Tibial nerve (tissue), 4 donors: ENCODE results near the gene BTNL3. TPM values are rescaled to one million over a fixed set of nuclear protein-coding genes. Genes with fewer than 3 reads are reported as not detected.

Experiments
- DNase-seq, 2 donors: peaks; one replicate each; pipeline ENCODE4 v3.0.0-alpha.2; 2019; ENCODE audit warnings: low spot score in 2 of 2
- H3K27ac ChIP-seq, 4 donors: fragments of 200-600 bp; sonication (generic) in 3 of 4; one replicate each; pipeline ENCODE4 v1.5.1; 2017 to 2019; ENCODE audit warnings: mild to moderate bottlenecking in 1 of 4
- H3K27me3 ChIP-seq, 2 donors: fragments of 200-600 bp; sonication (generic) in 1 of 2; one replicate each; pipeline versions ENCODE4 v1.5.1 to v1.6.0; 2017 to 2019
- H3K36me3 ChIP-seq, 3 donors: fragments of 200-600 bp; sonication (generic); one replicate each; pipeline ENCODE4 v1.5.1; 2018 to 2019
- H3K4me1 ChIP-seq, 4 donors: fragments of 200-600 bp; sonication (generic) in 3 of 4; one replicate each; pipeline ENCODE4 v1.5.1; 2017 to 2019
- H3K4me3 ChIP-seq, 4 donors: fragments of 200-600 bp; sonication (generic) in 3 of 4; one replicate each; pipeline ENCODE4 v1.5.1; 2017 to 2019; ENCODE audit warnings: mild to moderate bottlenecking in 1 of 4, moderate library complexity in 1 of 4
- H3K9me3 ChIP-seq, 4 donors: fragments of 200-600 bp; sonication (generic) in 3 of 4; one replicate each; pipeline ENCODE4 v1.5.1; 2017 to 2019
- EP300 ChIP-seq, 2 donors: sonication (generic); formaldehyde crosslinking; IDR thresholded peaks; one replicate each; pipeline ENCODE4 v1.6.1; 2017; ENCODE audit warnings: antibody characterized with exemption in 2 of 2, mild to moderate bottlenecking in 1 of 2
- POLR2A ChIP-seq, 2 donors: fragments of 450-650 bp; IDR thresholded peaks; one replicate each; pipeline ENCODE4 v1.6.1; 2017; ENCODE audit warnings: antibody characterized with exemption in 2 of 2, mild to moderate bottlenecking in 2 of 2, moderate library complexity in 2 of 2
- WGBS, 2 donors: methylation state at CpG; one replicate each; pipeline ENCODE4 v1.1.5; 2018; 5-methylcytosine and 5-hydroxymethylcytosine counted together
- total RNA-seq, 4 donors: library from RNA; depleted of rRNA; stranded (reverse); fragments of >200 nt; gene quantifications; one replicate each; pipeline ENCODE4 v1.1.0, GENCODE V29; 2016
- TF ChIP-seq, protein P1 (sequence below), 5 experiments: fragments of 200-600 bp in 3 of 5; fragments of 450-650 bp in 2 of 5; sonication (generic) in 3 of 5; IDR thresholded peaks; one replicate each; pipeline ENCODE4 v1.5.1; 2016 to 2019; ENCODE audit warnings: antibody characterized with exemption in 5 of 5, mild to moderate bottlenecking in 3 of 5, moderate library complexity in 2 of 5

Gene BTNL3
- total RNA-seq, 4 donors from 2014 or later: not detected

DNA sequence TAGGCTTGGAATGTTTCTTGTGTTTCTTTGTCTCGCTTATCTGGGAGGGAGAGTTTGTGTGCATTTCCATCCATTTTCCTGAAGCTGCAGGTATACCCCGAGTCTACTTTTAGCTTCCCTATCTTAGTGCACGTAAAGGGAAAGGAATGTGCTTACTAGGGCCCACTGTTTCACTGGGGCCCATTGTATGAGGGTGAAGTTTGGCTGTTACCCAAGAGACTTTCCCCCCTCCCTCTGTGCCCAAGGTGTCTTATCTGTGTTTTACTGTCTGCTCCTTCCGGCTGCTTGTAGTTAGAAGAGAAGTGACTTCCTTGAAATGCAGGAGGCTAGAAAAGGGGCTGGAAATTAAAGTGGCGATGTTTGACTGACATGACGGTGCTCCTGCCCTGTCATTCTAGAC is 12.1 kb upstream of the BTNL3 start:
- Histone ChIP-seq H3K27ac (no peak overlapping the region), H3K4me3 (no peak overlapping the region), H3K27me3 (no peaks in the 10 kb centered on the region), H3K36me3 (no peaks in the 10 kb centered on the region), H3K9me3 (no peaks in the 10 kb centered on the region), H3K4me1 (no peaks in the 10 kb centered on the region)
- DNase-seq: no peak
- TF ChIP-seq, protein P1, sequence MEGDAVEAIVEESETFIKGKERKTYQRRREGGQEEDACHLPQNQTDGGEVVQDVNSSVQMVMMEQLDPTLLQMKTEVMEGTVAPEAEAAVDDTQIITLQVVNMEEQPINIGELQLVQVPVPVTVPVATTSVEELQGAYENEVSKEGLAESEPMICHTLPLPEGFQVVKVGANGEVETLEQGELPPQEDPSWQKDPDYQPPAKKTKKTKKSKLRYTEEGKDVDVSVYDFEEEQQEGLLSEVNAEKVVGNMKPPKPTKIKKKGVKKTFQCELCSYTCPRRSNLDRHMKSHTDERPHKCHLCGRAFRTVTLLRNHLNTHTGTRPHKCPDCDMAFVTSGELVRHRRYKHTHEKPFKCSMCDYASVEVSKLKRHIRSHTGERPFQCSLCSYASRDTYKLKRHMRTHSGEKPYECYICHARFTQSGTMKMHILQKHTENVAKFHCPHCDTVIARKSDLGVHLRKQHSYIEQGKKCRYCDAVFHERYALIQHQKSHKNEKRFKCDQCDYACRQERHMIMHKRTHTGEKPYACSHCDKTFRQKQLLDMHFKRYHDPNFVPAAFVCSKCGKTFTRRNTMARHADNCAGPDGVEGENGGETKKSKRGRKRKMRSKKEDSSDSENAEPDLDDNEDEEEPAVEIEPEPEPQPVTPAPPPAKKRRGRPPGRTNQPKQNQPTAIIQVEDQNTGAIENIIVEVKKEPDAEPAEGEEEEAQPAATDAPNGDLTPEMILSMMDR (IDR thresholded peaks at IDR 0.05): no peak
- TF ChIP-seq POLR2A (IDR thresholded peaks at IDR 0.05) (no peak), EP300 (IDR thresholded peaks at IDR 0.05) (no peak)
- 80 to 86% methylated on average over 6 of the region's 6 CpGs for WGBS, 2 donors

DNA sequence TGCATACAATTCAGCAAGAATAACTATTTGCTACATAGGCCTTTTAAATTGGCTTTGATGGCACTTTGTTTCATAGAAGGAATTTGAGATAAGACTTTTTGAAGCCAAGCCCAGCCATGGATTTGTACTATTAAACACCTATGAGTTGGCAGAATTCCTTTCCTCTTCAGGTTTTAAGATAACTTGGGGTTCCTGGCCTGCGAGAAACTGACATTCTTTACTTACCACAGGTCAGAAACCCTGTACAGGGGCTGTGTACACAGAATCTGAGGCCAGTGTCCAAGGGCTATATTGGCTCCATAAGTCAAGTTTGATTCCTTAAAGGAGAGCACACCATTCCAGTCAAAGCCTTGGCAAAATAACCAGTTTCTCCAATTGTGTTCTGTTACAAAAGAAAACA is 10.8 kb upstream of the BTNL3 start:
- WGBS, 2 donors: 52 to 83% methylated on average over 1 of the region's 1 CpG
- no peak for TF ChIP-seq EP300 (IDR thresholded peaks at IDR 0.05)
- TF ChIP-seq POLR2A (IDR thresholded peaks at IDR 0.05): no peak
- TF ChIP-seq, protein P1 (IDR thresholded peaks at IDR 0.05): no peak
- H3K27ac ChIP-seq: no peak overlapping the region

DNA sequence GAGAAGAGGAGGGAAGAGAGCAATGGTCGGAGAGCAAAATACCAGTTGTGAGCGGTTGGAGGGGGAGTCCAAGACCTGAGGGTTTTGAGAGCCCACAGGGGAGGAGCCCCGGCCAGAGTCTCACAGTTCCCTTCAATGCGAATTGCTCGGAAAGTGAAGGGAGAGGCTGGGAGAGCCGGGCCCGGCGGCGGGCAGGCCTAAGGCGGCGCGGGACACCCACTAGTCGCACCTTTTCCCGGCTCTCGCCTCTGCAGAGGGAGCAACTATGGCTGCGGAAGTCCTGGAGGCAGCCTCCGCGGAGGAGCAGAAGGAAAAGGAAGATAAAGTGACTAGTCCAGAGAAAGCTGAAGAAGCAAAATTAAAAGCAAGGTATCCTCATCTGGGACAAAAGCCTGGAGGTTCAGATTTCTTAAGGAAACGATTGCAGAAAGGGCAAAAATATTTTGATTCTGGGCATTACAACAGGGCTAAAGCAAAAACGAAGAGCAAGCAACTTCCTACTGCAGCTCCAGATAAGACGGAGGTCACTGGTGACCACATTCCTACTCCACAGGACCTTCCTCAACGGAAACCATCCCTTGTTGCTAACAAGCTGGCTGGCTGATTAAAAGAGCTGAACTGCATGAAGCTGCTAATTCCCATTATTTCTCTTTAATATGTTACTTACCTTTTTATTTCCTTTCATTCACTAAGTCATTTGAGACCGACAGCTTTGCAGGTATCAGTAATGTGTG is 6.5 kb upstream of the BTNL3 start:
- H3K9me3 ChIP-seq: no peaks in the 10 kb centered on the region
- TF ChIP-seq EP300 (IDR thresholded peaks at IDR 0.05) (no peak), POLR2A (IDR thresholded peaks at IDR 0.05) (no peak)
- TF ChIP-seq, protein P1 (IDR thresholded peaks at IDR 0.05): no peak
- H3K27me3 ChIP-seq: no peaks in the 10 kb centered on the region
- H3K4me1 ChIP-seq: no peaks in the 10 kb centered on the region
- H3K36me3 ChIP-seq: no peaks in the 10 kb centered on the region
- no peak for DNase-seq
- no peak overlapping the region for H3K27ac ChIP-seq
- H3K4me3 ChIP-seq: no peak overlapping the region
- 63 to 72% methylated on average over 23 of the region's 23 CpGs for WGBS, 2 donors

More for the DNA sequence above, 10.8 kb upstream of the BTNL3 start:
- no peaks in the 10 kb centered on the region for H3K4me1 ChIP-seq
- DNase-seq: no peak
- no peaks in the 10 kb centered on the region for H3K36me3 ChIP-seq
- no peaks in the 10 kb centered on the region for H3K27me3 ChIP-seq
- H3K9me3 ChIP-seq: no peaks in the 10 kb centered on the region
- no peak overlapping the region for H3K4me3 ChIP-seq

DNA sequence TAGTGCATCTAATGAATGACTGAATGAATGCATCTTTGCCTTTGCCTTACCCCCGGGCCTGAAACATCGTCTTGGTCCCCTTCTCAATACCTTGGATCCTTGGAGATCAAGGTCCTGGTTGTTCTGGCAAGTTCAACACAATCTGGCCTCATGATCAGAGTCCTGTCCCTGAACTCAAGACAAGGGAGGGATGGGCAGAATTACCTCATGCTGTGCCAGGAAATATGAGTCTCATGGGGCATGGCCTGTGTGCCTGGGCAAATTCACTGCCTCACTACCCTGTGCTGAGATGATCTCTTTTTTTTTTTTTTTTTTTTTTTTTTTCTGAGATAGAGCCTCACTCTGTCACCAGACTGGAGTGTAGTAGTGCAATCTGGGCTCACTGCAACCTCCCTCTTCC is 630 bp upstream of the BTNL3 start:
- Histone ChIP-seq H3K9me3 (no peaks in the 10 kb centered on the region), H3K27me3 (no peaks in the 10 kb centered on the region), H3K4me1 (no peaks in the 10 kb centered on the region), H3K36me3 (no peaks in the 10 kb centered on the region), H3K4me3 (no peak overlapping the region), H3K27ac (no peak overlapping the region)
- 83 to 85% methylated on average over 2 of the region's 2 CpGs for WGBS, 2 donors
- TF ChIP-seq POLR2A (IDR thresholded peaks at IDR 0.05) (no peak), EP300 (IDR thresholded peaks at IDR 0.05) (no peak)
- TF ChIP-seq, protein P1 (IDR thresholded peaks at IDR 0.05): no peak
- no peak for DNase-seq

DNA sequence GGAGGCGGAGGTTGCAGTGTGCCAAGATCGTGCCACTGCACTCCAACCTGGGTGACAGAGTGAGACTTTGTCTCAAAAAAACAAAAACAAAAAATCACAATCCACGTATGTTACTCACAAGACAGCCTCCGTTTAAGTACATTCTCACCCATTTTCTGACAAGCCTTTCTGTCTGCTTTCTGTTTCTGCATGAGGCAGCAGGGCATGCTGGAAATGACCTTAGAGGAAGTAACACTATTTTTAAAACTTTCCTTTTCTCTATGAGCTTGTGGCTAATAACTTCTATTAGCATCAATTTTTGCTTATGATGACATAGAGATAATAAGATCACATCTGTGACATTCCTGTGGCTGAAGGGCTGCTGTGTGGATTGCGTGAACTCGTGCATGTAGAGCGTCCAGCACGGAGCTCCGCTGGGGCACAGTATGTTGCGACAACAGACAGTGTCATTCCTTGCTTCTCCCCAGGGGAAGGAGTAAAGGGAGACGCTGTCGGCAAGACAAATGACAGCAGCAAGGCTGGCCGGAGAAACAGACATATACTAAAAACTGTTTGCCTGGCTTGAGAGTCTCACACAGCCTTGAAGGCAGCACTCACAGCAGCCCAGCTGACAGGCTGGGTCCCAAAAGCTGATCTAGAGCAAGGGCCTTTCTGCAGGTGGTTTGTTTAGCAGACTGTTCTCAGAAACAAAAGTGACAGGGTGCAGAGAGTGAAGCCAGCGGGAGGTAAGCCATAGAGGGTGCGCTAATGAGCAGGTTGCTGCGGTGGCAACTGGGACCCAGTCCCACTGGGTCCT is 1.6 kb downstream of the BTNL3 start:
- Histone ChIP-seq H3K36me3 (no peaks in the 10 kb centered on the region), H3K27me3 (no peaks in the 10 kb centered on the region), H3K4me1 (no peaks in the 10 kb centered on the region), H3K9me3 (no peaks in the 10 kb centered on the region), H3K4me3 (peak overlapping the region in 1 of 4 donors; percentile 29), H3K27ac (peak overlapping the region in 1 of 4 donors; percentile 64)
- no peak for TF ChIP-seq EP300 (IDR thresholded peaks at IDR 0.05)
- TF ChIP-seq, protein P1 (IDR thresholded peaks at IDR 0.05): no peak
- no peak for TF ChIP-seq POLR2A (IDR thresholded peaks at IDR 0.05)
- no peak for DNase-seq
- 73 to 75% methylated on average over 14 to 16 of the region's 16 CpGs for WGBS, 2 donors
